Mucosa of stomach (tissue), 1 donor: ENCODE measurements around the gene ZNF185.
"Not testable (repeated sequence)": the region's sequence is repeated elsewhere in the genome, so short reads cannot be mapped to it uniquely, and the experiment has no call there.

Source experiments
- H3K27me3 ChIP-seq: one replicate; pipeline ENCODE4 v1.7.0; 2013; ENCODE audit warnings: mild to moderate bottlenecking, low read length; ENCODE audit not compliant: control insufficient read depth, insufficient read depth
- H3K36me3 ChIP-seq: one replicate; pipeline ENCODE4 v1.7.0; 2013; ENCODE audit warnings: low read length; ENCODE audit not compliant: control insufficient read depth, insufficient read depth
- H3K4me1 ChIP-seq: one replicate; pipeline ENCODE4 v1.7.0; 2013; ENCODE audit warnings: mild to moderate bottlenecking, low read length; ENCODE audit not compliant: control insufficient read depth, insufficient read depth
- H3K4me3 ChIP-seq: one replicate; pipeline ENCODE4 v1.7.0; 2013; ENCODE audit warnings: low read length
- H3K9ac ChIP-seq: one replicate; pipeline ENCODE4 v1.7.0; 2013; ENCODE audit warnings: mild to moderate bottlenecking, low read length, moderate library complexity
- H3K9me3 ChIP-seq: one replicate; pipeline ENCODE4 v1.7.0; 2013; ENCODE audit warnings: mild to moderate bottlenecking, low read length, moderate library complexity; ENCODE audit not compliant: control insufficient read depth
- donor health status: Pancreatic carcinoma.

Gene ZNF185

DNA sequence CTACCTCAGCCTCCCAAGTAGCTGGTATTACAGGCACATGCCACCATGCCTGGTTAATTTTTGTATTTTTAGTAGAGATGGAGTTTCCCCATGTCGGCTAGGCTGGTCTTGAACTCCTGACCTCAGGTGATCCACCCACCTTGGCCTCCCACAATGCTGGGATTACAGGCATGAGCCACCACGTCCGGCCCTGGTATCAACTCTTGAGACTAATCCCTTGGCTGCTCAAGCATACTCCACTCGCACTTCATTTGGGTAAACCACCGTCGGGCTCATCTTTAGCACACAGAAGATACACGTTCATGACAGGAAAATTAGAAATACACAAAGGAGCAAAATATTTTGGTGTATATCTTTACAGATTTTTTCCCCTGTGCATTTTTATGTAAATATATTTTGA is 12.2 kb downstream of the ZNF185 start:
- not testable (repeated sequence) for H3K4me1 ChIP-seq, H3K4me3 ChIP-seq, H3K36me3 ChIP-seq, H3K27me3 ChIP-seq, H3K9ac ChIP-seq, H3K9me3 ChIP-seq

- no peak overlapping the region for H3K4me3 ChIP-seq
- no peaks in the 10 kb centered on the region for H3K27me3 ChIP-seq
- no peak overlapping the region for H3K9ac ChIP-seq
- no peaks in the 10 kb centered on the region for H3K36me3 ChIP-seq
- H3K4me1 ChIP-seq = no peaks in the 10 kb centered on the region
- H3K9me3 ChIP-seq = no peaks in the 10 kb centered on the region
Observed at GRCh38 chrX:152912106-152912505, 14.2 kb downstream of the ZNF185 start.

DNA sequence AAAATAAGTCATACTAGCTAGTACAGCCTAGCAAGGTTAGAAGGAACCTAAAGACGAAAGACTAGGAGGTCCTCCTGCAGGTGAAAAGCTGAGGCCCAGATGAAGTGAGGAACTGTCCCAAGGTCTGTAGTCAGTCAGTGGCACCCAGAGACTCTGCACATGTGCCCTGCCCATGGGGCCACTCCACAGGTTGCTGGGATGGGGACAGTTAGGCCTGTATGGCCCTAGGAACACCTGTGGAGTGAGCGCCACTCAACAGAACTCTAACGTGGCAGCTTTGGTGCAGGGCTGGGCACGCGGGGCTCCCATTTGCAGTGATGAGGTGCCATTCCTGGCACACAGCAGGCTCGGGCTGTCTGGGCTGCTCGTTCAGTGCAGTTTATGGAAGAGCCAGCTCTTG is 14.8 kb downstream of the ZNF185 start:
- no peak overlapping the region for H3K4me3 ChIP-seq
- no peaks in the 10 kb centered on the region for H3K36me3 ChIP-seq
- H3K4me1 ChIP-seq = no peaks in the 10 kb centered on the region
- H3K9ac ChIP-seq = no peak overlapping the region
- no peaks in the 10 kb centered on the region for H3K27me3 ChIP-seq
- no peaks in the 10 kb centered on the region for H3K9me3 ChIP-seq

DNA sequence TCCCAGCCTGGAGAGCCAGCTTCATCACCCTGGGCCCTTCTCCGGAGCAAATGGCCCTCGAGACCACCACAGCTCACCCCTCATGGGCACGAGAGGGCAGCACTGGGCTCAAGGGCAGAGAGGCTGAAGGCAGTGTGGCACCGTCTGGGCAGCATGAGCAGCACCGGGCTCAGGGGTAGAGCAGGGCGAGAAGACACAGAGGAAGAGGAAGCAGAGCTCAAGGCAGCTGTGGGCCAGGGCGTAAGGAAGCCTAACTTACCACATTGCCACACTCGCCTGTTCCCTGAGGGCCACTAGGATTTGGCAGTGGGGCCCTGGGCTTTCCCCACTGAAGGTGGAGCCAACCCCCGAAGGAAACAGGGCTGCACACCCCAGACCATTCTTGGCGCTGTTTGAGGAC is 15.5 kb downstream of the ZNF185 start:
- Histone ChIP-seq H3K36me3 (no peaks in the 10 kb centered on the region), H3K9me3 (no peaks in the 10 kb centered on the region), H3K9ac (no peak overlapping the region), H3K4me3 (no peak overlapping the region), H3K4me1 (no peaks in the 10 kb centered on the region), H3K27me3 (no peaks in the 10 kb centered on the region)

DNA sequence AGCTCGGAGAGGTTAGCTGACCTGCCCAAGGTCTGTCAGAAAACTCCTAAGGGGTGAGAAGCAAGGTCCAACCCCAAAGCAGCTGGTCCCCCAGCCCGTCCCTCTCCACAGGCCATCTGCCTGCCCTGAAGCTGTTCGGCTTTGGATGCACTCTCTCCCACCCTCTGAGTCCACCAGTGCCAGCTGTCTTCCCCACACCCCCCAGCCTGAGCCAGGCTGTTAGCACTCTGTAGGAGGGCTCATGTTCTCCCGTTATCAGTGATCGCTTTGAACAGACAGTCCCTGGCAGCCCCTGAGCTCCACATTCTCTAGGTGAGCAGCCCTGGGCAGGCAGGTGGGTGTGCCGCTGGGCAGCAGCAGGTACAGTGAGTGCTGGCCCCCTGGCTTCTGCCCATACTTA is 16.0 kb downstream of the ZNF185 start:
- Histone ChIP-seq H3K4me1 (no peaks in the 10 kb centered on the region), H3K9me3 (no peaks in the 10 kb centered on the region), H3K9ac (no peak overlapping the region), H3K36me3 (no peaks in the 10 kb centered on the region), H3K27me3 (no peaks in the 10 kb centered on the region), H3K4me3 (no peak overlapping the region)

- H3K27me3 ChIP-seq = no peaks in the 10 kb centered on the region
- H3K4me1 ChIP-seq = no peaks in the 10 kb centered on the region
- no peaks in the 10 kb centered on the region for H3K36me3 ChIP-seq
Observed at GRCh38 chrX:152915541-152916241, 17.8 kb downstream of the ZNF185 start.

GRCh38 chrX:152917656-152918579 is 20.1 kb downstream of the ZNF185 start:
- H3K9ac ChIP-seq = no peak overlapping the region
- H3K27me3 ChIP-seq = no peaks in the 10 kb centered on the region
- no peaks in the 10 kb centered on the region for H3K36me3 ChIP-seq
- H3K4me1 ChIP-seq = no peaks in the 10 kb centered on the region
- no peaks in the 10 kb centered on the region for H3K9me3 ChIP-seq
- no peak overlapping the region for H3K4me3 ChIP-seq

More at GRCh38 chrX:152915541-152916241, 17.8 kb downstream of the ZNF185 start:
- Histone ChIP-seq H3K4me3 (no peak overlapping the region), H3K9ac (no peak overlapping the region), H3K9me3 (no peaks in the 10 kb centered on the region)

GRCh38 chrX:152918707-152919106 is 20.8 kb downstream of the ZNF185 start:
- no peak overlapping the region for H3K9ac ChIP-seq
- H3K36me3 ChIP-seq = no peaks in the 10 kb centered on the region
- H3K4me1 ChIP-seq = no peaks in the 10 kb centered on the region
- H3K4me3 ChIP-seq = no peak overlapping the region
- no peaks in the 10 kb centered on the region for H3K27me3 ChIP-seq
- no peaks in the 10 kb centered on the region for H3K9me3 ChIP-seq

DNA sequence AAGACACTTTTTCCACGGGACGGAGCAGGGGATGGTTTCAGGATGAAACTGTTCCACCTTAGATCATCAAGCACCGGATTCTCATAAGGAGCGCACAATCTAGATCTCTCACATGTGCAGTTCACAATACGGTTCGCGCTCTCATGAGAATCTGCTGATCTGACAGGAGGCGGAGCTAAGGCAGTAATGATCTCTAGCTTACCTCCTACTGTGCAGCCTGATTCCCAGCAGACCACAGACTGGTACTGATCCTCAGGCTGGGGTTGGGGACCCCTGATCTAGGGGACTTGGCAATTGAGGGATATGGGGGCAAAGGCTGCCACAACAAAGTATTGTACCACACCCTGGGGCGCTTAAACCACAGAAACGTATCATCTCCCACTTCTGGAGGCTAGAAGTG is 25.7 kb downstream of the ZNF185 start:
- H3K9me3 ChIP-seq = no peaks in the 10 kb centered on the region
- no peak overlapping the region for H3K9ac ChIP-seq
- H3K27me3 ChIP-seq = no peaks in the 10 kb centered on the region
- H3K36me3 ChIP-seq = no peaks in the 10 kb centered on the region
- peaks cover 12% of the 10 kb centered on the region for H3K4me1 ChIP-seq
- no peak overlapping the region for H3K4me3 ChIP-seq

- Histone ChIP-seq H3K9me3 (no peaks in the 10 kb centered on the region), H3K27me3 (no peaks in the 10 kb centered on the region), H3K36me3 (no peaks in the 10 kb centered on the region), H3K9ac (no peak overlapping the region), H3K4me1 (peaks cover 12% of the 10 kb centered on the region), H3K4me3 (no peak overlapping the region)
Observed at GRCh38 chrX:152925835-152926234, 28.0 kb downstream of the ZNF185 start.

DNA sequence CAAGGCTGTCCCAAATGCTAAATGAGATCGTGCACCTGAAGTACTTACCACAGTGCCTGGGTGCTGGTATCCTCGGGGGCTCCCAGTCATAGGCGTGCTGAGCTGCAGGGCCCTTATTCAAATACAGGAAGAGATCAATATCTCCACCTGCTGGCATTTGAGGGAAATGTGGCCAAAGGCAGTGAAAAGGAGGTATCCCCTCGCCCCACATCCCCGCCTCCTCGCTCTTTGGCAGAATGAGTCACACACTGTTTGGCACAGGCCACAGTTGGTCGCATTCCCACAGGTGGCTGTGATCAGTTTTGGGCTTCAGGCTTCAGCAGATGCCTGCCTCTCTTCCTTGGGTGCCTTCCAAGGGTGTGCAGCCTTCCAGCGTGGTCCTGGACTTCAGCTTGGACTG is 28.4 kb downstream of the ZNF185 start:
- H3K4me3 ChIP-seq = no peak overlapping the region
- H3K9ac ChIP-seq = no peak overlapping the region
- H3K4me1 ChIP-seq = peaks cover 12% of the 10 kb centered on the region
- H3K9me3 ChIP-seq = no peaks in the 10 kb centered on the region
- H3K27me3 ChIP-seq = no peaks in the 10 kb centered on the region
- H3K36me3 ChIP-seq = no peaks in the 10 kb centered on the region

DNA sequence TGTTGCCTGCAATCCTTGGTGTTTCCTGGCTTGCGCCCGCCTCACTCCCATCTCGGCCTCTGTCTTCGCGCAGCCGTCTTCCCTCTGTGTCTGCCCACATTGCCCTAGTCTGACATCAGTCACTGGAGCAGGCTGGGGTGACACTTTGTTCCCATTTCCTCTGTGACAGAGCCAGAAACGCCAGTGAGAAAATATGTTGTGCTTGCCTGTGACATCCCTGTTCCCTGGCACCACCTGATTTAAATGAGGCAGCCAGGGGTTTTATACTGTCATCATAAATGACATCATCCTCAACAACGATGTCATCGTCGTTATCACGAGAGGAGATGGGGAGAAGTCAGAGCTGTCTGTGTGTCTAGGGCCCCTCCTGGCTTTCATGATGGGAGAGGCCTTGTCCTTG is 29.1 kb downstream of the ZNF185 start:
- Histone ChIP-seq H3K27me3 (no peaks in the 10 kb centered on the region), H3K4me1 (peaks cover 12% of the 10 kb centered on the region), H3K9ac (no peak overlapping the region), H3K36me3 (no peaks in the 10 kb centered on the region), H3K4me3 (no peak overlapping the region), H3K9me3 (no peaks in the 10 kb centered on the region)
